ENCODE data around the gene PDCD5.

Gene PDCD5

GRCh38 chr19:32624410-32624809, 43.4 kb downstream of the PDCD5 start:
- DNase-seq (ENCODE audit: low spot score) = no peak
- TF ChIP-seq, protein P1, sequence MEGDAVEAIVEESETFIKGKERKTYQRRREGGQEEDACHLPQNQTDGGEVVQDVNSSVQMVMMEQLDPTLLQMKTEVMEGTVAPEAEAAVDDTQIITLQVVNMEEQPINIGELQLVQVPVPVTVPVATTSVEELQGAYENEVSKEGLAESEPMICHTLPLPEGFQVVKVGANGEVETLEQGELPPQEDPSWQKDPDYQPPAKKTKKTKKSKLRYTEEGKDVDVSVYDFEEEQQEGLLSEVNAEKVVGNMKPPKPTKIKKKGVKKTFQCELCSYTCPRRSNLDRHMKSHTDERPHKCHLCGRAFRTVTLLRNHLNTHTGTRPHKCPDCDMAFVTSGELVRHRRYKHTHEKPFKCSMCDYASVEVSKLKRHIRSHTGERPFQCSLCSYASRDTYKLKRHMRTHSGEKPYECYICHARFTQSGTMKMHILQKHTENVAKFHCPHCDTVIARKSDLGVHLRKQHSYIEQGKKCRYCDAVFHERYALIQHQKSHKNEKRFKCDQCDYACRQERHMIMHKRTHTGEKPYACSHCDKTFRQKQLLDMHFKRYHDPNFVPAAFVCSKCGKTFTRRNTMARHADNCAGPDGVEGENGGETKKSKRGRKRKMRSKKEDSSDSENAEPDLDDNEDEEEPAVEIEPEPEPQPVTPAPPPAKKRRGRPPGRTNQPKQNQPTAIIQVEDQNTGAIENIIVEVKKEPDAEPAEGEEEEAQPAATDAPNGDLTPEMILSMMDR (conservative IDR thresholded peaks at IDR 0.05; ENCODE audit: low read depth) = no peak
- ChIA-PET CTCF (no interaction called here), POLR2A (ENCODE audit: low non-redundant PET) (no interaction called here)
- H3K27ac ChIP-seq = no peak overlapping the region

GRCh38 chr19:32626969-32627368, 46.0 kb downstream of the PDCD5 start:
- DNase-seq (ENCODE audit: low spot score) = no peak
- CTCF ChIA-PET = no interaction called here
- TF ChIP-seq, protein P1 (conservative IDR thresholded peaks at IDR 0.05; ENCODE audit: low read depth) = no peak
- no peak overlapping the region for H3K27ac ChIP-seq
- POLR2A ChIA-PET (ENCODE audit: low non-redundant PET) = no interaction called here

GRCh38 chr19:32627714-32628270, 46.8 kb downstream of the PDCD5 start:
- H3K27ac ChIP-seq = no peak overlapping the region
- DNase-seq (ENCODE audit: low spot score) = no peak
- TF ChIP-seq, protein P1 (conservative IDR thresholded peaks at IDR 0.05; ENCODE audit: low read depth) = no peak
- ChIA-PET CTCF (no interaction called here), POLR2A (ENCODE audit: low non-redundant PET) (no interaction called here)

- POLR2A ChIA-PET (ENCODE audit: low non-redundant PET) = no interaction called here
- no peak for DNase-seq (ENCODE audit: low spot score)
- TF ChIP-seq, protein P1 (conservative IDR thresholded peaks at IDR 0.05; ENCODE audit: low read depth) = no peak
- CTCF ChIA-PET = no interaction called here
- no peak overlapping the region for H3K27ac ChIP-seq
These were observed 49.3 kb downstream of the PDCD5 start for GRCh38 chr19:32630338-32630737.

DNA sequence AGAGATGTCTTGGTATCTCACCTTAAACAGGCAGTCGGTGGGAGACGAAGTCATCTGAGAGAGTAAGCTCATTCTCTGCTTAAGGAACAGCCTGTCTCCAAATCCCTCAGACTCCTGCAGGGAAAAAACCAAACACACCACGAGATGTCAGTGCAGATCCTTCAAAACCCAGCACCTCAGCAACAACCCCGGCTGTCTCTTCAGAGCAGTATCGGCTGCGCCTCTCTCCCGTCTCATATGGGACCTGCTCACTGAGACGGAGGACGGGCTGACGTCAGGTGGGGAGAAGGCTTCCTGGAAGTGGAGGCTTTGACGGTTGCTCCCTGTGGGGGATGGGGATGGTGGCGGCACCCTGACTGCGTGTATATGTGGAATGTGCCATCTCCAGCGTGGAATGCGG, 50.4 kb downstream of the PDCD5 start:
- ChIA-PET POLR2A (ENCODE audit: low non-redundant PET) (no interaction called here), CTCF (no interaction called here)
- no peak overlapping the region for H3K27ac ChIP-seq
- no peak for DNase-seq (ENCODE audit: low spot score)
- TF ChIP-seq, protein P1 (conservative IDR thresholded peaks at IDR 0.05; ENCODE audit: low read depth) = no peak
